Measurements from ENCODE around the gene XAGE3.

The XAGE3 gene

DNA sequence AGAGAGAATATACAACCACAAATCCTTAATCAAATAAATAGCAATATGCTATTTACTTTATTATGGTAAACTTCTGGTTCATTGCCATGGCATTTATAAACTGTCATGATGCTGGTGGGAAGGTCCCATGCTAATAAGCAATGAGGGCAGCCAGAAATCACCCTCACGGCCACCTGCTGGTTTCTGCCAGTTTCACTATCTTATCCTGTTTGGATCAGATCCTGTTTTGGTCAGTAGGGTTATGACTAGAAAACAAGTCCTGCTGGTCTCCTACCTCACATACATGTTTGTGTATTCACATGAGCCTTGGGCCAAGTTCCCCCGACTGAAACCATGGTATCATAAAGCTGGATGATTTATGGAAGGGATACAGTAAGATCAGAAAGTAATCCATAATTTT, 28.7 kb downstream of the XAGE3 start:
- DNase-seq, result no peak

DNA sequence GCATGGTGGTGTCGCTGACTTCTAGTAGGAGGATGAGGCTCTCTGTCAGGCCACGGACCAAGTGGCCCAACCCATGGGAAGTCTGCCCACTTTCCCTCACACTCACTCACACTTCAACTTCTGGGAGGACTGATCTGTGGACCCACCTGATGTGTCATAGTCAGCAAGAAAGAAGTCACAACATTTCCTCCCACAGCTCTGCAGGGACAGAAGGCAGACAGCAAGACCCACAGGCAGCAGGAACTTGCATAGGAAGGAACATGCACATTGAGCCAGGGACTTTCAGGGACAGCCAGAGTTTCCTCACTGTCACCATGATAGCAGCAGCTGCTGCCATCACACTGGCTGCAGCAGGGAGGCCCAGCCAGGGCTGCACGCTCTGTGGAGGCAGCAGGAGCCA, 37.3 kb downstream of the XAGE3 start:
- no peak for DNase-seq

DNA sequence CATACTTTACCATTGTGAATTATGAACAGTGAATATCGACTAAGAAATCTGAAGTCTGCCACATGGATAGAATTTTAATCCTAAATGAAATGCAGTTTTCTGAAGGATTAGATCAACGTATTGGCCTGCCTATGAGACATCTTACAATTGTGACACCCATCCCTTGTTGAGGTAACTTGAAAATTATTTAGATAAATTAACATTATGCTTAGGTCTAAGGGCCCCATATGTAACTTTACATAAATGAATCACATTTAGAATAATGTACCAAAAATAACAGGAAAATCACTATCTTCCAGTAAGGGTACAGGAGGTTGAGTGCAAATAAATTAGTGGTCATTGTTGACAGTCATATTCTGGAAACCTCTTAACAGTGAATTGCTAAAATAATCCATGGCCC, 43.3 kb downstream of the XAGE3 start:
- no peak for DNase-seq

DNA sequence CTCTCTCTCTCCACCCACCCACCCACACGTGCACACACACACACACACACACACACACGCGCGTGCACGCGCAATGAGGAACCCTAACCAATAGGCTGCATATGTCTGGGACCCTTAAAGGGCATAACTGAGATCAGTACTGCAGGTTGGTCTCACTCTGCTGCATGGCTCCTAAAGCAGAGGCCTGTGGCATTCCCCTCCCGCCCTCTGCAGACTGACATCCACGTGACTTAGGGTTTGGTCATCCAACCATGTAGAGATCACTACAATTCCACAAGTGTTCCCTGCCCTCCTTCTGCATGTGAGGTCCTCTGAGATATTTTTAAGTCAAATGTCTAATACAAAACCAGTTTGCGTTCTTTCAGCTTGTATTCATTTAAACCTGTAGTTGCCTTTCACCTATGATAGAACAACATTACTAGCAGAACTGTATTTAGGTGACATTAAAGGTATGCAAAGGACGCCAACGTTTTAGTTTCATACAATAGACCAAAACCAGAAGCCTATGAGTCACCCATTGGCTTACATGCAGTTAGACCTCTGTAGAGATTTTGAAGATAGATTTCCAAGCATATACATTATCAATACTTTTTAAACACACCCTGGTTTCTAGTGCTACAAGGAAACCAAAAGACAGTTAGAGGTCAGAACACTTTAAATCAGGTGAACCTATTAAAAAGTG, 46.7 kb downstream of the XAGE3 start:
- no peak for DNase-seq

DNA sequence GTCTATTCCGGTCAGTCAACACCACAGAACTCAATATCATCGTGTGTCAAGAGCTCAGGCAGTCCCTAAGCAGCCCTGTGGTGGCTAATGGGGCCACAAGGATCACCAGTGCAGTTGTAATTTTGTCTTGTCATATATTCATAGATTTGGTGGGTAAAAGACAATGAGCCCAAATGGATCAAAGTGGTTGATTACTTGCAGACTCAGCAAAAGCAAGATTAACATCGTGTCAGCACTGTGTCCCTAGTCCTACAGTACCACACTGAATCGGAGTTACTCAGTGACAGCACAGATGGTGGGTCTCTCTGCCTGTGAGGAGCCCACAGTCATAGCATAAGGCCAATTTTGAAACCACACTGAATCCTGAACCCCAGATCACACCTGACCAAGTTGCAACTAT, 48.1 kb downstream of the XAGE3 start:
- DNase-seq, result no peak
